Limb (tissue), 2 donors: ENCODE results near the gene BHLHE41.

ENCODE experiments used
- DNase-seq, 2 donors: peaks; one replicate each; pipeline ENCODE4 v3.0.0-alpha.2; 2016; ENCODE audit errors: extremely low spot score in 2 of 2

Gene BHLHE41

DNA sequence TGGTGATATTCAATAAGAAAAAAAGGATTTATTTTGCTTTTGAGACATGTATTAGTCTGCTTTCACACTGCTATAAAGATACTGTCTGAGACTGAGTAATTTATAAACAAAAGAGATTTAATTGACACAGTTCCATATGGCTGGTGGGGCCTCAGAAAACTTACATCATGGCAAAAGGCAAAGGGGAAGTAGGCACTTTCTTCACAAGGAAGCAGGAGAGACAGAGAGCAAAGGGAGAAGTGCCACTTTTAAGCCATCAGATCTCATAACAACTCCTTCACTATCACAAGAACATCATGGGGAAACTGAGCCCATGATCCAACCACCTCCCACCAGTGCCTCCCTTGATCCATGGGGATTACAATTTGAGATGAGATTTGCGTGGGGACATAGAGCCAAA is 43.9 kb downstream of the BHLHE41 start:
- DNase-seq: no peak

DNA sequence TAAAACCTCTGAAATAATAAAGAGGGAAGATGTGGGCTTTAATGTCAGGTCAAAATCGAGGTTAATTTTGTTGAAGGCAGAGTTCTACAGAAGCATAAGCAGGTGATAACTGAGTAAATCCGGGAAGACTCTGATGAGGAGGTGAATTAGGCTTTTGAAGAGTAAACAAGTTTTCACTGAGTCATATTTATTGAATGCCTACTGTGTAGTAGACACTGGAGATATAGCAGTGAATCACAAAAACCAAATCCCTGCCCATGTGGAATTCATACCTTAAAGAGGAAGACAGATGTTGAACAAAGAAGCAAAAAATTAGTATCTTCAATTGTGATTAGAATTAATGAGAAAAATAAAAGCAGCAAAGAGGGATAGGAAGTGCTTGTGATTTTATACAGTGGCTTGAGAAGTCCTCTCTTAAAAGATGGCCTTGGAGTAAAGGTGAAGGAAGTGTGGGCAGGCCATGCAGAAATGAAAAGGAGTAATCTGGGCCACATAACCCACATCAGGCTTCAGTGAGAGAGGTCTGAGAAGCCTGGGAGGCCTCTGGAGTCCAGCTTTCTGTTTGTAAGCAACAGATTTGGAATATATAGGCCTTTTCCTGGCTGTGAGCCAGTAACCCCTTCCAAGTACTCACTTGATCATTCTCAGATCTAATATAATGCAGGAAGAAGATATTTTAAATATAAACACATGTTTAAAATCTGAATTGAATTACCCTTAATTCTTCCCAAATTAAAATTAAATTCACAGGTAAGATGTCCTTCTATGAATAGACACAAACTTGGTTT is 46.7 kb downstream of the BHLHE41 start:
- DNase-seq: peak in 1 of 2 donors; percentile 46
